Activated T-cell treated with anti-CD3 and anti-CD28 coated beads for 4 hours (primary cell): Measurements from ENCODE around the gene MT1A.

ENCODE experiments used
- DNase-seq: peaks from one replicate; pipeline ENCODE4 v3.0.0-alpha.2; 2020

MT1A gene

DNA sequence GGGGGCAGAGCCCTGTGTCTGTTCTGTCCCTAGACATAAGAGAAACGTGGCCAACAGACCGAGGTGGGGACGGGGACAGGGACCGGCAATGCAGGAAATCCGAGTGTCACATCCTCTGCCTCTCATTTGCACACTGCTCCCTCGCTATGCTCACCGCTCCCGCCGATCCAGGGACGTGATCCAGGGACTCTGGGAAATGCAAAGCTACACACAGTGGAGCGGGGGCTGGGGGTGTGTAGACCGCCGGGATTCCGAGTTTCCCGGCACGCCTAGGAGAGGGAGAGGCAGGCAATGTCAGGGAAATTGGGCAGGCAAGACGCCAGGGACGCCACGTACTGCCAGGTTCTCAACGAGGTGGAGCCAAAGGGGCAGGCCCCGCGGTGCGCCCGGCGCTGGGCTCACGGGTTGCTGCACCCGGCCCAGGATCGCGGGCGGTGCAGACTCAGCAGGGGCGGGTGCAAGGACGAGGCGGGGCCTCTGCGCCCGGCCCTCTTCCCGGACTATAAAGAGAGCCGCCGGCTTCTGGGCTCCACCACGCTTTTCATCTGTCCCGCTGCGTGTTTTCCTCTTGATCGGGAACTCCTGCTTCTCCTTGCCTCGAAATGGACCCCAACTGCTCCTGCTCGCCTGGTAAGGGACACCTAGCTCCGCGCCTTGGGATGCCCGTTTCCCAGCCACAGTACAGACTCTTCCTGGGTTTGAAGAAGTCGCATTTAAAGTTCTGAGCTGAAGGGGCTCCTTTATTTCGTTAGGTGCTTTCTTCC is 43.7 kb downstream of the MT1A start, which contains the start of gene MT1X:
Gene MT1X, plus strand, starts transcription at position 532 of the 764 bp plus-strand sequence. Its CDS starts 71 bp downstream, at position 603.
- DNase-seq = peak; percentile 76

DNA sequence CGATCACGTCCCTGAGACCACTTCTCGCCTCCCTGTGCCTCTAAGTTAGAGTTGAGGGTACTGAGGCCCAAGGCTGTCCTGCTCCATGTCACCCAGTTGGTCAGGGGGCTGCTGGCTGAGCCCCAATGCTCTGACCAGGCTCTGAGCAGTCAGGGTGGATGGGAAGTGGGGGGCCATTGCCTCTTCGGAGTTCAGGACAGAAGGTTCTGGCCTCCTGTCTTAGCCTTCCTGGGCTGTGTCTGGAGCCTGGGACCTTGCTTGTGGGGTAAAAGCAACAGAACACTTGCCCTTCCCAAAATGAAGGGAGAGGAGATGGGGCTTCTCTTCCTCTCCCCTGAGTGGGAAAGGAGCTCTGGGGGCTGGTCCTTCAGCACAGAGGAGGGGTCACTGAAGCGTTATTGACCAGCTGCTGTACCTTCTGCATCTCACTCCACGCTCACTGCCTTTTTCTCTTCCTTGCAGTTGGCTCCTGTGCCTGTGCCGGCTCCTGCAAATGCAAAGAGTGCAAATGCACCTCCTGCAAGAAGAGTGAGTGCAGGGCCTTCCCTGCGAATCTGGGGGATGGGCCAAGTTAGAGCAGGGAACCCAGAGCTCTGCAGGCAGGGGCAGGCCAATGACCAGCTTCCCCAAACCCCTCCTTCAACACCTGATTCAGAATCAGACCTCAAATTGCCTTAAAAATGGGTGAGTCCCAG is 44.4 kb downstream of the MT1A start:
- no peak for DNase-seq

GRCh38 chr16:56683424-56684172 is 45.1 kb downstream of the MT1A start:
- DNase-seq = no peak

DNA sequence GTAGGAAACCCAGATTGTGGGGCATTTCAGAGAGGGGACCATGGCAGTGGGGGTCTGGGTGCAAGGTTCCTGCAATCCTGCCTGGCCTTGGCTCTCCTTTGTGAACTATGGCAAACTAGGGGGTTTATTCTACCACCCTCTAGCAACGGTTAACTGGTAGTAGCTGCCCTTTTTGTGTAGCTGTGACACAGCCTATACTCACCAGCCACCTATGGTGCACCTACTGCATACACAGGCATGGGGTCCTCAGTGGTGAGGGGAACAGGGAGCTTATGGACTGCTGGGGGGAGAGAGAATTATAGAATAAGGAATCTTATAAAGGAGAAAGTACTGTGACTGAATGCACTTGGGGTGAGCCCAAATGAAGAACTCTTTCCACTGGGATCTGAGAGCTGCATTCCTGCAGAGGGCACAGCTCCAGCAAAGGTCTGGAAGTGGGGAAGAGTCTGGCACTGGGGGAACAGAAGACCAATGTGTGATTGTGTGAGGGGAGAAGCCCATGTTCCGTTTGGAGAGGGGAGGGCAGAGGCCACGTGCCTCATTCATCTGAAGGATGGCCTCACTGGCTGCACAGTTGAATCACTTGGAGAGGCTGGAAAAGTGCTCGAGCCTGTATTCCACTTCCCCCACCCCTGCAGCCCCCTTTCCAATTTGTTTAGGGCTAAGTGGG is 45.9 kb downstream of the MT1A start:
- DNase-seq = no peak

DNA sequence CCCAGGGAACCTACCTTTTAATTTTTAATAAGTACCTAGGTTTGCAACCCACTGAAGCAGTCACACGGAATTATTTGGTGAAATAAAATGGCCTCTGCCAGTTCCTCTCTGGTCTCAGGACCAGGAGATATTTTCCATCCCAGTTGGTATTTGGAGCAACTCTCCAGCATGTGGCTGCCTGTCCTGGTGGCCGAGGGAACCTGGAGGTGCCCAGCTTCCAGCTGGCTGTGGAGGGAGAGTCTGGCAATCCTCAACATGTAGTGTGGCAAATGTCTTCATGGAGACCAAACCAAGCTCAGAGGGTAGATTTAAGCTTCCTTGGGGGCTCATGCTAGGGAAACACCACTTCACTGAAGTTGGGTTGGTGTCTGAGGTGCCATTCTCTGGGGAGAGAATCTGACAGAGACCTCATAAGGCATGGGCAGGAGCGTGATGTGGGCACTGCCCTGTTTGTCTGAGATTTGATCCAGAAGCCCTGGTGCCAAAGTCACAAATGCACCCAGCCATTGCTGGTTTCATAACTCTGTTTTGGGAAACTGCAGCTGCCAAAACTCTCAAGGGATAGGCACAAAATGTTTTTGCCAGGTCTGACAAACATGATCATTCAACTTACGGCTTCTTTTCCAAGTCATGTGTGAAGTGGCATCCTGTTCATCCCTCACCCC is 46.6 kb downstream of the MT1A start:
- DNase-seq = no peak

DNA sequence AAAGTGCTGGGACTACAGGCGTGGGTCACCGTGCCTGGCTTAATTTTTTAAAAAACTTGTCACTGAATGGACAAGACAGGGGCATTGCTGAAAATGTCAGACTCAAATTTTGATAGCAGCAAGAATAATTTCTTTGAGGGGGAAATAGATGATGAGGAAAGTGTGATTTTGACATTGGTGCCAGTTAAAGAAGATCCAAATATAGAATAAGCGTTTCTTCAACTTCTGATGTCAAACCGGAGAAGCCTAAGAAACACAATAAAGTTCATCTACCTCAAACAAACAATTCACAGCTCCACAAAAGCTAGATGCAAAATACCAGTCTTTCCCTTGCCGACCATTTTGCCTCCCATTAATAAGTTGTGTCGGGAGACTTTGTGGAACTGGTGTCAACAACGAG is 48.3 kb downstream of the MT1A start:
- no peak for DNase-seq

GRCh38 chr16:56688762-56689161 is 50.3 kb downstream of the MT1A start:
- DNase-seq = no peak

GRCh38 chr16:56689171-56689570 is 50.7 kb downstream of the MT1A start:
- no peak for DNase-seq
